Neural progenitor cell (in vitro differentiated cells): ENCODE measurements around the gene PRR29. TPM values are rescaled to one million over a fixed set of nuclear protein-coding genes. Genes with fewer than 3 reads are reported as not detected.
"Not testable (repeated sequence)": the region's sequence is repeated elsewhere in the genome, so short reads cannot be mapped to it uniquely, and the experiment has no call there.

Experiments
- DNase-seq: peaks from one replicate; pipeline ENCODE4 v3.0.0-alpha.2; 2016; ENCODE audit warnings: low spot score
- H2AFZ ChIP-seq: fragments of 200-600 bp; sonication (generic); replicated peaks from 2 replicates; pipeline ENCODE4 v1.6.1; 2016; ENCODE audit warnings: antibody characterized with exemption
- H3F3A ChIP-seq: fragments of 200-600 bp; sonication (generic); 2 replicates; pipeline ENCODE4 v1.6.1; 2016; ENCODE audit warnings: antibody characterized with exemption, low read depth
- H3K27ac ChIP-seq: fragments of 200-600 bp; sonication (generic); 2 replicates; pipeline ENCODE4 v1.5.1; 2016; ENCODE audit warnings: mild to moderate bottlenecking
- H3K27me3 ChIP-seq: fragments of 200-600 bp; sonication (generic); 2 replicates; pipeline ENCODE4 v1.6.1; 2016; ENCODE audit warnings: mild to moderate bottlenecking, moderate library complexity
- H3K36me3 ChIP-seq: fragments of 200-600 bp; sonication (generic); 2 replicates; pipeline ENCODE4 v1.5.1; 2016
- H3K4me1 ChIP-seq: fragments of 200-600 bp; sonication (generic); 2 replicates; pipeline ENCODE4 v1.6.1; 2016; ENCODE audit warnings: mixed run types
- H3K4me2 ChIP-seq: fragments of 200-600 bp; sonication (generic); 2 replicates; pipeline ENCODE4 v1.6.1; 2016
- H3K4me3 ChIP-seq: fragments of 200-600 bp; sonication (generic); 2 replicates; pipeline ENCODE4 v1.5.1; 2016
- H3K79me2 ChIP-seq: fragments of 200-600 bp; sonication (generic); 2 replicates; pipeline ENCODE4 v1.6.1; 2016; ENCODE audit warnings: low read depth
- H3K9ac ChIP-seq: fragments of 200-600 bp; sonication (generic); 2 replicates; pipeline ENCODE4 v1.6.1; 2016
- H3K9me3 ChIP-seq: fragments of 200-600 bp; sonication (generic); 2 replicates; pipeline ENCODE4 v1.5.1; 2016; ENCODE audit warnings: low read depth
- H4K20me1 ChIP-seq: fragments of 200-600 bp; sonication (generic); 2 replicates; pipeline ENCODE4 v1.6.1; 2016; ENCODE audit warnings: low read depth
- H3K27ac Mint-ChIP-seq: 3 replicates; pipeline ENCODE4 v1.8.0; 2021; ENCODE audit warnings: mixed read lengths
- H3K27me3 Mint-ChIP-seq: 2 replicates; pipeline ENCODE4 v1.8.0; 2022; ENCODE audit warnings: low read depth, mild to moderate bottlenecking, inconsistent platforms, moderate library complexity, mixed read lengths; ENCODE audit not compliant: insufficient read depth
- H3K36me3 Mint-ChIP-seq: 3 replicates; pipeline ENCODE4 v1.8.0; 2021; ENCODE audit warnings: mixed read lengths
- H3K4me1 Mint-ChIP-seq: 3 replicates; pipeline ENCODE4 v1.8.0; 2021; ENCODE audit warnings: mixed read lengths
- H3K4me3 Mint-ChIP-seq: 3 replicates; pipeline ENCODE4 v1.8.0; 2021; ENCODE audit warnings: mild to moderate bottlenecking, moderate library complexity, mixed read lengths
- H3K9me3 Mint-ChIP-seq: 3 replicates; pipeline ENCODE4 v1.8.0; 2020; ENCODE audit warnings: mixed read lengths
- CTCF ChIP-seq: fragments of 200-600 bp; sonication (generic); IDR thresholded peaks from 2 replicates; pipeline ENCODE4 v1.5.1; 2017; ENCODE audit warnings: antibody characterized with exemption, mild to moderate bottlenecking
- EZH2 ChIP-seq: fragments of 200-600 bp; sonication (generic); IDR thresholded peaks from 2 replicates; pipeline ENCODE4 v1.6.1; 2017; ENCODE audit warnings: antibody characterized with exemption, mild to moderate bottlenecking, moderate library complexity
- EZH2phosphoT487 ChIP-seq: fragments of 200-600 bp; sonication (generic); IDR thresholded peaks from 2 replicates; pipeline ENCODE4 v1.6.1; 2017; ENCODE audit warnings: antibody characterized with exemption
- total RNA-seq: library from RNA; depleted of rRNA; stranded (reverse); fragments of >200 nt; gene quantifications from 2 replicates; pipeline ENCODE4 v1.2.3, GENCODE V29; 2015; ENCODE audit warnings: low replicate concordance

The PRR29 gene
- total RNA-seq, 1 donor from 2014 or later: 0.95 TPM

GRCh38 chr17:64005734-64006167 lies 7.6 kb downstream of the PRR29 start:
- H3K27ac Mint-ChIP-seq: no peak overlapping the region
- H3K4me2 ChIP-seq: no peak overlapping the region
- no peak overlapping the region for H2AFZ ChIP-seq
- no peak overlapping the region for H3K27ac ChIP-seq
- TF ChIP-seq EZH2 (no peak), CTCF (no peak), EZH2phosphoT487 (no peak)
- no peaks in the 10 kb centered on the region for H3K27me3 ChIP-seq
- H3K4me1 ChIP-seq: peaks cover 27% of the 10 kb centered on the region
- H3K9me3 Mint-ChIP-seq: no peaks in the 10 kb centered on the region
- H3K4me3 Mint-ChIP-seq: no peak overlapping the region
- H3K36me3 ChIP-seq: no peaks in the 10 kb centered on the region
- H3K27me3 Mint-ChIP-seq: peaks cover 6% of the 10 kb centered on the region
- peaks cover 5% of the 10 kb centered on the region for H3F3A ChIP-seq
- H3K4me1 Mint-ChIP-seq: peaks cover 27% of the 10 kb centered on the region
- no peaks in the 10 kb centered on the region for H3K9me3 ChIP-seq
- no peaks in the 10 kb centered on the region for H3K79me2 ChIP-seq
- no peaks in the 10 kb centered on the region for H4K20me1 ChIP-seq
- DNase-seq: no peak
- H3K9ac ChIP-seq: no peak overlapping the region
- H3K36me3 Mint-ChIP-seq: no peaks in the 10 kb centered on the region
- H3K4me3 ChIP-seq: no peak overlapping the region

- no peak overlapping the region for H3K27ac ChIP-seq
- H3K4me2 ChIP-seq: no peak overlapping the region
- no peaks in the 10 kb centered on the region for H3K36me3 Mint-ChIP-seq
- peaks cover 6% of the 10 kb centered on the region for H3K27me3 Mint-ChIP-seq
- no peaks in the 10 kb centered on the region for H3K36me3 ChIP-seq
- no peaks in the 10 kb centered on the region for H4K20me1 ChIP-seq
- no peak overlapping the region for H3K27ac Mint-ChIP-seq
- peaks cover 5% of the 10 kb centered on the region for H3F3A ChIP-seq
- H3K9ac ChIP-seq: no peak overlapping the region
- no peaks in the 10 kb centered on the region for H3K27me3 ChIP-seq
- peaks cover 27% of the 10 kb centered on the region for H3K4me1 ChIP-seq
- H3K9me3 Mint-ChIP-seq: no peaks in the 10 kb centered on the region
- no peaks in the 10 kb centered on the region for H3K79me2 ChIP-seq
- H3K4me3 Mint-ChIP-seq: no peak overlapping the region
- DNase-seq: no peak
- TF ChIP-seq EZH2phosphoT487 (no peak), EZH2 (no peak), CTCF (no peak)
- no peaks in the 10 kb centered on the region for H3K9me3 ChIP-seq
- no peak overlapping the region for H2AFZ ChIP-seq
- H3K4me1 Mint-ChIP-seq: peaks cover 27% of the 10 kb centered on the region
- no peak overlapping the region for H3K4me3 ChIP-seq
These were observed 8.4 kb downstream of the PRR29 start for GRCh38 chr17:64006361-64007088.

GRCh38 chr17:64007089-64007837 lies 9.1 kb downstream of the PRR29 start:
- H3K4me1 ChIP-seq: peaks cover 27% of the 10 kb centered on the region
- H3K27me3 Mint-ChIP-seq, H3K27me3 ChIP-seq, H3K9ac ChIP-seq, H3K9me3 ChIP-seq, H2AFZ ChIP-seq, H3K27ac ChIP-seq, H3K4me2 ChIP-seq, DNase-seq, H3K9me3 Mint-ChIP-seq, H3K27ac Mint-ChIP-seq, H3K36me3 ChIP-seq, H3K79me2 ChIP-seq, H4K20me1 ChIP-seq, H3K36me3 Mint-ChIP-seq, H3K4me3 ChIP-seq, H3K4me3 Mint-ChIP-seq, H3F3A ChIP-seq: not testable (repeated sequence)
- peaks cover 27% of the 10 kb centered on the region for H3K4me1 Mint-ChIP-seq

GRCh38 chr17:64007838-64008282 lies 9.7 kb downstream of the PRR29 start:
- no peaks in the 10 kb centered on the region for H3K79me2 ChIP-seq
- H3K27me3 Mint-ChIP-seq: peaks cover 6% of the 10 kb centered on the region
- H3K9me3 ChIP-seq: no peaks in the 10 kb centered on the region
- no peaks in the 10 kb centered on the region for H3K36me3 ChIP-seq
- no peak overlapping the region for H3K4me3 ChIP-seq
- no peaks in the 10 kb centered on the region for H3K9me3 Mint-ChIP-seq
- no peak overlapping the region for H3K27ac ChIP-seq
- H3K9ac ChIP-seq: no peak overlapping the region
- H3K4me3 Mint-ChIP-seq: no peak overlapping the region
- peaks cover 27% of the 10 kb centered on the region for H3K4me1 ChIP-seq
- peaks cover 5% of the 10 kb centered on the region for H3F3A ChIP-seq
- no peaks in the 10 kb centered on the region for H3K27me3 ChIP-seq
- TF ChIP-seq EZH2phosphoT487 (no peak), EZH2 (no peak), CTCF (no peak)
- no peak overlapping the region for H3K27ac Mint-ChIP-seq
- no peaks in the 10 kb centered on the region for H3K36me3 Mint-ChIP-seq
- no peak for DNase-seq
- H3K4me2 ChIP-seq: no peak overlapping the region
- peaks cover 27% of the 10 kb centered on the region for H3K4me1 Mint-ChIP-seq
- H4K20me1 ChIP-seq: no peaks in the 10 kb centered on the region
- no peak overlapping the region for H2AFZ ChIP-seq
